C1 segment of cervical spinal cord (tissue), 14 donors: Measurements from ENCODE around the gene PRR29.
A peak's percentile ranks its signal among the peaks of the same experiment; 100 is the strongest.

Experiments used
- DNase-seq, 14 donors: peaks; one replicate each; lab custom pipeline; 2025; lab: John Stamatoyannopoulos, UW

Gene PRR29

GRCh38 chr17:63998050-63998720 is at the start of gene PRR29:
Gene PRR29, plus strand, starts transcription at chr17:63998351. Its CDS starts 14 bp downstream, at chr17:63998365.
- peak in 3 of 14 donors; percentile 12 to 50 (median 22) for DNase-seq

DNA sequence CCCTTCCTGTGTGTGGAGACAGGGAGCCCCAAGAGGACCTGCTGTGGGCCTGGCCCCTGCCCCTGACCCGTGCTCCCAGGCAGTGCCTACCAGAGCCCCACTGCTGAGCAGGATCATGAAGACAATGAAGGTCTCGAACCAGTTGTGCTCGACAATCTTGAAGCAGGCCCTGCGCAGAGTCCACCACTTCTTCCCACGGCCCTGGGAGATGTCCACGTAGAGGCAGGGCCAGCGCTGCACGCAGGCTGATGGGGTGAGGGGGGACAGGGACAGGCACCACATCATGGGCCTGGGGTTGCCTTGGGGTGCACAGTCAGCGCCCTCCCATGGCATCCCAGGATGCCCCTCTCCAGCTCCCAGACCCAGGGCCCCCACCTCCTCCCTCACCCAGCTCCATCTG is 49.6 kb upstream of the PRR29 start:
- no peak for DNase-seq

DNA sequence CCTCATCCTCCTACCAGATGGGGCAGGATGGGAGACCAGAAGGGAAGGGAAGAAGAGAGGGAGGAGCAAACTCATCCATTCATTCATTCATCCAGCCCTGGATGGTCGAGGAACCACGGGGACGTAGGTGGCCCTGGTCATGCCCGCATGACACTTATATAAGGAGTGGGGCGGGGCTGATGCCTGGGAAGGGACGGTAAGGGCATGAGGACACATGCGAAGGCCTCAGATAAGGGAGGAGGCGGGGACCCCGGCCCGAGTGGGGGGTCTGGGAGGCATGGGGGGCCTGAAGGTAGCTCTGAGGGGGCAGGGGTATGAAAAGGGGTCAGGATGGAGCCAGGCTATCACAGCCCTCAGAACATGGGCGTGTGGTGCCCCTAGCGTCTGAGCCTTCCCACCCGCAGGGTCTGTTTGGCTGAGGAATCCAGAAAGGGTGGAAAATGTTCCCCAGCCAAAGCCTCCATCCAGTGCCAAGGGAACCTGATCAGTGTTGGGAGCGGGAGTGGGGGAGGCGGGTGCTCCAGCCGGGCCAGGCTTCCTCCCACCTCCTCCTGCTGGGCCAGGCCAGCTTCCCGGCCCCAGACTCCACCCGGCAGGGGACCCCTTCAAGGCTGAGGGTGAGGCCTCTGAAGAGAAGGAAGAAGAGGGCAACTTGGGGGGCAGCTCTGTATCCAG is 48.4 kb upstream of the PRR29 start:
- DNase-seq: no peak

- DNase-seq: no peak
Observed at GRCh38 chr17:63950940-63951907, 46.9 kb upstream of the PRR29 start.

DNA sequence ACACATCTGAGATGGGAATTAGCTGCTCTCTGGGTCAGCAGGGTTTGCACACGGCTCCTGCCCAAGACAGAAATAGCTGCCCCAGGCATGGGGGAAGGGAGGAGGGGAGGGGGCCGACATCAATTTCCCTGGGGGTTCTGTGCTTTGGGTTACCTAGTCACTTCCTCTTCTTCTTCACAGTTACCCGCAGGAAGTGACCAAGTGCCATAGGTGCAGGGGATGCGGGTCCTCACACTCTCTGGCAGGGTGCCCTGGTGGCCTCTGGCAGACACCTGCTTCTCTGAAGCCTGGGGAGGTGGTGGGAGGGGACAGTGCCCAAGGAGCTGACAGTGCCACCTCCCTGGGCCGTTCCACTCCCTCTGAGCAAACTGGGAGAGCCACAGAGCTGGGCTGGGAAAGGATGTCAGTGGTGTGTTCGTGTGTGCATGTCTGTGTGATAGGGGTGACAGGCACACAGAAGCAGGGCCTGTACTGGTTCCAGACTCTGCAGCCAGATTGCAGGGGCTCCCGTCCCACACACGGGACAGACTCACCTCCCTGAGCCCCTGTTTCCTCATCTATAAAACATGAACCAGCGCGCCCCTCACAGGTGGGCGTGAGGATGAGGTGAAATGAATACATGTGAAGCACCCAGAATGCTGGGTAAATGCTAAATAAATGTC is 43.6 kb upstream of the PRR29 start:
- DNase-seq: no peak

GRCh38 chr17:63955232-63955631 is 42.9 kb upstream of the PRR29 start:
- no peak for DNase-seq

GRCh38 chr17:63955791-63956190 is 42.4 kb upstream of the PRR29 start:
- no peak for DNase-seq

- no peak for DNase-seq
Observed at GRCh38 chr17:63956296-63956920, 41.7 kb upstream of the PRR29 start.

DNA sequence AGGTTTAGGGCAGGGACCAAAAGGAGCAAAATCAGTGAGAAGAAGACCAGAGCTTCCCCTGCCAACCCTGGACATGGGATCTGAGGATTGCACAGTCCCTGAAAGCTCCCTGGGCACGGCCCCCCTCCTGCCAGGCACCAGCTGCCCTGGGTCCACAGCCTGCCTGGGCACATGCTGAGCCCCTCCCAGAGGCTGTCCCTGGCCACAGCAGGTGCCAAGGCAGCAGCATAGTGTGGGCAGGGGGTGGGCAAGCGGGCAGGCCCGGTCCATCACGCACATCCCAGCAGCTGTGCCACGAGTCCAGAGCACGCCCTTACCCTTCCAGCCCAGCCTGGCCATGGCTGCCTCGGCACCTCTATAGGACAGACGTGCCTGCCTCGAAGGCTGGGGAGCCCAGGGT is 38.1 kb upstream of the PRR29 start:
- DNase-seq: no peak

DNA sequence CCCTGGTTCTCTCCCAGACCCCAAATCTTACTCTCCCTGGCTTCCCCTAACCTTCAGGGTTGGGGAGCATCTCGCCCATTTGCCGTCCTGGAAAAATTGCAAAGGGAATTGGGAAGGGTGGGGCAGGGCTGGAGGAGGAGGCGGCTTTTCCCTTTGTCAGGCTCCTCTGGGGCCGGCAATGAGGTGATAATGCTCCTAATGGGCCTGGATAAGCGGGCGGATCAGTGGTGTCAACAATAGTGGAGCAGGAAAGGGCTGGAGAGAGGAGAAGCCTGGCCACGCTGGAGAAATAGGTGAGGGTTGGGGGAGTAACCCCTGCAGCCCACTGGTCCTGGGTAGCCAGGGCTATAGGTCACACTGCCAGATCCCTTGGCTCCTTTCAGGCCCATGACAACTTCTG is 37.7 kb upstream of the PRR29 start:
- DNase-seq: no peak

- no peak for DNase-seq
Observed at GRCh38 chr17:63961355-63962212, 36.6 kb upstream of the PRR29 start.

- DNase-seq: no peak
Observed at GRCh38 chr17:63962298-63962744, 35.8 kb upstream of the PRR29 start.

DNA sequence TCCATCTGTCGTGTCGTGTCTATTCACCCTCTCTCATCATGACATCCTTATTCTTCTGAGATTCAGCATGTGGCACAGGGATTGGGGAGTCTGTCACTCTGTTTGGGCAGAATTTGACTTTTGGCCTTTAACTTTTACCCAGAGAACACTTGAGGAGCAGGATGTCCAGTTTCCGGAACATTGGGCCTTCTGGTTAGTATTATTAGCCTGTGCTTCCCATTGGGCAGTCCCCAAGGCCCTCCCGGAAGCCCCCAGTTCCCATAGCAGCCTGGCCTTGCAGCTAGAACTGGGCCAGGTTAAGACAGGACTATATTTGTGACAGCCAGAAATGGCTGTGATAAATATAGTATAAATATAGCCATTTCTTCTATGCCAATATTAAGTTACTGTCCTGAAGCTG is 35.0 kb upstream of the PRR29 start:
- no peak for DNase-seq

- no peak for DNase-seq
Observed at GRCh38 chr17:63966646-63967264, 31.4 kb upstream of the PRR29 start.

DNA sequence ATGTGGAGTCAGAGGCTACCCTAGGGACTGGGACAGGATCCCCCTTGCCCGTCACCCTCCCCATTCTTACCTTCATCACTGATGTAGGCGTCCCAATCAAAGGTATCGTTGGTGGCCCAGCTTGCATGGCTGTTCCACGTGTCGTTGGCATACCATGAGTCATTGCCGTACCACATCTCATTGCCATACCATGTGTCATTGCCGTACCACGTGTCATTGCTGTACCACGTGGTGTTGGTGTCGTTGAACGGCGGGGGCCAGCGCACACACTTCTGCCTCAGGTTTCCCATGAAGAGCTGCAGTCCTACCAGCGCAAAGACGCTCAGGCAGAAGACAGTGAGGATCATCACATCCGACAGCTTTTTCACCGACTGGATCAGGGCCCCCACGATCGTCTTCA is 30.2 kb upstream of the PRR29 start:
- no peak for DNase-seq

GRCh38 chr17:63969278-63969677 is 28.9 kb upstream of the PRR29 start:
- DNase-seq: no peak

DNA sequence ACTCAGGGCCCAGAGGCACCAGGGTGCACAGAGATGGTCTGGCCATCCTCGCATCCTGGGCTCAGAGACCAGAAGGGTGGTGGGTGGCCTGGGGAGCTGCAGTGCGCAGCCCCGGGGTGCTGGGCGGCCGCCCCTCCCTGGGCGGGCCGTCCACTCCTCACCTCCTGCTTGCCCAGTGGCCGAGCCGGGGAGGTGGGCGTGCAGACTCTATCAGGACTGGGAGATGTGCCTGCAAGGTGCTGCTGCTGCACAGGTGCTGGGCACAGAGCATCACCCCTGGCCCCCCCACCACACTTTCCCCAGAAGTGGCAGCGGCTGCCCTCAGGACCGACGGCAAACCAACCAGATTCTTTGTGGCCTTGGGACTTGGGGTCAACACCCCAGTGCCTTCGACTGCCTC is 25.4 kb upstream of the PRR29 start, which contains the start of gene SCN4A:
Gene SCN4A (minus strand): TSS at position 123 of the 400 bp plus-strand sequence. CDS start 77 bp downstream, at position 46.
- no peak for DNase-seq

DNA sequence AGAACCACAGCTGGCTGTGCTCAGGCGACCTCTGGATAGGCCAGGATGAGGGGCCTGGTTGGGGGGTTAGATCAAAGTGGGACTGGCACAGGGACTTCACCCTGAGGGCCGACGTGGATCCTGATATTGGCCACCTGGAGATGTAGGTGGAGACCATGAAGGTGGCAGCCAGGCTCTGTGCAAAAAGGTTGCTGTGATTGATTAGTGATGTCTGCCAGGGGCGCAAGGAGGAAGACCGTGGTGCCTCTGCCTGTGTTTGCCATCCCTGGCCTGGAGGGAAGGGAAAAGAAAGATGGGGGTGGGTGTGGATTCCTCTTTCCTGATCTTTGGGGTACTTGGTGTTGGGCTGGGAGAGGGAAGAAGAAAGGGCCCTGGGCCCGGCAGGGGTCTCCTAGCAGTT is 24.9 kb upstream of the PRR29 start:
- no peak for DNase-seq

DNA sequence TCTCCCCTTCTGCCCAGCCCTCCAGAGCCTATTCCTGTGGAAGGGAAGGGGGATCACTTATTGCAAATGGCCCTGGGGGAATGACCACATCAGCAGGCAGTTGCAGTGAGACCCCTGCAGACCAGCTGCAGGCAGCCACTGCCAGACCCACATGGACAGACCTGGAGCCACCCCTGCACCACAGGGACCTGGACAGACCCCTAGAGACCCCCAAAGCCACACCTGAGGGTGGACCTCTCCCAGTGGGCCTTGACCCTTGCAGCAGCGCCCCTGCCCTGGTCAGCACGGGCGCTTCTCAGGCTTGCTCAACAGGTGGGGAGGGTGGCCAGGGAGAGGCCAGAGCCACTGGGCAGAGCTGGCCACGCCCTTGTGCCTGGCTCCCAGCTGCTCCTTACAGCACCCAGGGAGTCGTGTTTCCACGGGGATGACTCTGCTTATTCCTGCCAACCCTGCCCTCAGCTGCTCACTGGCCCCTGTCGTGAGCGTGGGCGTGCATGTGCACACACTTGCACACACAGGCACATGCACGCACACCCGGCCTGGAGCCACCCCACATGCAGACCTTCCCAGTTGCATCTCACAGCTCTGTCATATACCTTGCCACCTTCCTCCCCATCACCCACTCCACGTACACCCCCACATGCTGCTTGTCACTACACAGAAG is 24.1 kb upstream of the PRR29 start:
- DNase-seq: no peak
